Cardiac fibroblast (primary cell): ENCODE results near the gene CCDC87.
A peak's percentile ranks its signal among the peaks of the same experiment; 100 is the strongest.
"Not testable (repeated sequence)": the region's sequence is repeated elsewhere in the genome, so short reads cannot be mapped to it uniquely, and the experiment has no call there.

Source experiments
- DNase-seq, 2 donors: peaks; one replicate each; pipeline versions ENCODE4 v3.0.0 to v3.0.0-alpha.2; 2010; ENCODE audit warnings: low read depth in 2 of 2
- H3K4me3 ChIP-seq, 2 donors: replicated peaks in 1 of 2; 1 replicate in 1 of 2; 2 replicates in 1 of 2; pipeline ENCODE4 v1.5.1; 2011; ENCODE audit warnings: low read depth in 2 of 2, low read length in 2 of 2, mild to moderate bottlenecking in 2 of 2, moderate library complexity in 1 of 2
- TF ChIP-seq, protein P1 (sequence below): IDR thresholded peaks from one replicate; pipeline ENCODE4 v1.5.1; 2011; ENCODE audit warnings: low read depth, mild to moderate bottlenecking, low read length, inconsistent platforms

Gene CCDC87

DNA sequence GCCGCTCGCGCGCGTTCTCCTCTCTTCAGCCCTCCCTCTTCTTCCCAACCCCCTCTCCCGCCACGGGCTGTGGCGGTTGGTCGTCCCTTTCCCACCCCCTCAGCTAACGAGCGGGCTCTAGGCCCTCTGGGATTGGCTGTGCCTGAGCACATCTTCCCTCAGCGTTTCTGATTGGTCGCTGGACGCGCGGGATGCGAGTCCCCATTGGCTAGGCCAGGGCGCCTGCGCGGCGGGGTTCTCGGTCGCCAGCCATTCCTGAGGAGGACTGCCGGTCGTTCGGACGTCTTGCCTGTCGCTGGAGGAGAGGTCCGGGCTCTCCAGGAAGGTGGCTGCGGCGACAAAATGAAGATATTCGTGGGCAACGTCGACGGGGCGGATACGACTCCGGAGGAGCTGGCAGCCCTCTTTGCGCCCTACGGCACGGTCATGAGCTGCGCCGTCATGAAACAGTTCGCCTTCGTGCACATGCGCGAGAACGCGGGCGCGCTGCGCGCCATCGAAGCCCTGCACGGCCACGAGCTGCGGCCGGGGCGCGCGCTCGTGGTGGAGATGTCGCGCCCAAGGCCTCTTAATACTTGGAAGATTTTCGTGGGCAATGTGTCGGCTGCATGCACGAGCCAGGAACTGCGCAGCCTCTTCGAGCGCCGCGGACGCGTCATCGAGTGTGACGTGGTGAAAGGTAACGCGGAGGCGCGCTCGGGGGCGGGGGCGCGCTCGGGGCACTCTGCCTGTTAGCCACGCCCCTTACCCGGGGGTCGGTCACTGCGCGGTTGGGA, 23.7 kb upstream of the CCDC87 start, which contains the start of gene RBM14:
Gene RBM14, plus strand, starts transcription at position 252 of the 776 bp plus-strand sequence. Its CDS starts 91 bp downstream, at position 343.
- TF ChIP-seq, protein P1, sequence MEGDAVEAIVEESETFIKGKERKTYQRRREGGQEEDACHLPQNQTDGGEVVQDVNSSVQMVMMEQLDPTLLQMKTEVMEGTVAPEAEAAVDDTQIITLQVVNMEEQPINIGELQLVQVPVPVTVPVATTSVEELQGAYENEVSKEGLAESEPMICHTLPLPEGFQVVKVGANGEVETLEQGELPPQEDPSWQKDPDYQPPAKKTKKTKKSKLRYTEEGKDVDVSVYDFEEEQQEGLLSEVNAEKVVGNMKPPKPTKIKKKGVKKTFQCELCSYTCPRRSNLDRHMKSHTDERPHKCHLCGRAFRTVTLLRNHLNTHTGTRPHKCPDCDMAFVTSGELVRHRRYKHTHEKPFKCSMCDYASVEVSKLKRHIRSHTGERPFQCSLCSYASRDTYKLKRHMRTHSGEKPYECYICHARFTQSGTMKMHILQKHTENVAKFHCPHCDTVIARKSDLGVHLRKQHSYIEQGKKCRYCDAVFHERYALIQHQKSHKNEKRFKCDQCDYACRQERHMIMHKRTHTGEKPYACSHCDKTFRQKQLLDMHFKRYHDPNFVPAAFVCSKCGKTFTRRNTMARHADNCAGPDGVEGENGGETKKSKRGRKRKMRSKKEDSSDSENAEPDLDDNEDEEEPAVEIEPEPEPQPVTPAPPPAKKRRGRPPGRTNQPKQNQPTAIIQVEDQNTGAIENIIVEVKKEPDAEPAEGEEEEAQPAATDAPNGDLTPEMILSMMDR: no peak
- DNase-seq: peak; percentile 99
- peak within 1 kb of the TSS; percentile 93 to 97 for H3K4me3 ChIP-seq

DNA sequence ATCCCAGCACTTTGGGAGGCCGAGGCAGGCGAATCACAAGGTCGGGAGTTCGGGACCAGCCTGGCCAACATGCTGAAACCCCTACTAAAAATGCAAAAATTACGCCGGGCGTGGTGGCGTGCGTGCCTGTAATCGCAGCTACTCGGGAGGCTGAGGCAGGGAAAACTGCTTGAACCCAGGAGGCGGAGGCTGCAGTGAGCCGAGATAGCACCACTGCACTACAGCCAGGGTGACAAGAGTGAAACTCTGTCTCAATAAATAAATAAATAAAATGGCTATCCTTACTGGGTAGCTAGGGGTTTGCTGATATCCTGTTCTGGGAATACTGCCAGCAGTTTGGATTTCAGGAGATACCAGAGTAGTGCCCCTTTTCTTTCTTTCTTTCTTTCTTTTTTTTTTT, 21.2 kb upstream of the CCDC87 start:
- TF ChIP-seq, protein P1: no peak

DNA sequence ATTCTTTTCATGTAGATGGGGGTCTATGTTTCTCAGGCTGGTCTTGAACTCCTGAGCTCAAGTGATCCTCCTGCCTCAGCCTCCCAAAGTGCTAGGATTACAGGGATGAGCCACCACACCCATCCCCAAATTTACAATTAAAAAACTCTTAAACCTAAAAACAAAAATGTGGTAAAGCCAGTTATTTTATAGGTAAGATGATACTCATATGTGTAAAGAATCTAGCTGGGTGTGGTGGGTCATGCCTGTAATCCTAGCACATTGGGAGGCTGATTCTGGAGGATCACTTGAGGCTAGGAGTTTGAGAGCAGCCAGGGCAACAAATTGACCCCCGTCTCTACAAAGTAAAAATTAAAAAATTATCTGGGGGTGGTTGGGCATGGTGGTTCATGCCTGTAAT, 19.6 kb upstream of the CCDC87 start:
- no peak overlapping the region for H3K4me3 ChIP-seq
- no peak for DNase-seq
- TF ChIP-seq, protein P1: no peak

More for the DNA sequence above, 21.2 kb upstream of the CCDC87 start:
- DNase-seq: peak in 1 of 2 donors; percentile 54
- no peak overlapping the region for H3K4me3 ChIP-seq

DNA sequence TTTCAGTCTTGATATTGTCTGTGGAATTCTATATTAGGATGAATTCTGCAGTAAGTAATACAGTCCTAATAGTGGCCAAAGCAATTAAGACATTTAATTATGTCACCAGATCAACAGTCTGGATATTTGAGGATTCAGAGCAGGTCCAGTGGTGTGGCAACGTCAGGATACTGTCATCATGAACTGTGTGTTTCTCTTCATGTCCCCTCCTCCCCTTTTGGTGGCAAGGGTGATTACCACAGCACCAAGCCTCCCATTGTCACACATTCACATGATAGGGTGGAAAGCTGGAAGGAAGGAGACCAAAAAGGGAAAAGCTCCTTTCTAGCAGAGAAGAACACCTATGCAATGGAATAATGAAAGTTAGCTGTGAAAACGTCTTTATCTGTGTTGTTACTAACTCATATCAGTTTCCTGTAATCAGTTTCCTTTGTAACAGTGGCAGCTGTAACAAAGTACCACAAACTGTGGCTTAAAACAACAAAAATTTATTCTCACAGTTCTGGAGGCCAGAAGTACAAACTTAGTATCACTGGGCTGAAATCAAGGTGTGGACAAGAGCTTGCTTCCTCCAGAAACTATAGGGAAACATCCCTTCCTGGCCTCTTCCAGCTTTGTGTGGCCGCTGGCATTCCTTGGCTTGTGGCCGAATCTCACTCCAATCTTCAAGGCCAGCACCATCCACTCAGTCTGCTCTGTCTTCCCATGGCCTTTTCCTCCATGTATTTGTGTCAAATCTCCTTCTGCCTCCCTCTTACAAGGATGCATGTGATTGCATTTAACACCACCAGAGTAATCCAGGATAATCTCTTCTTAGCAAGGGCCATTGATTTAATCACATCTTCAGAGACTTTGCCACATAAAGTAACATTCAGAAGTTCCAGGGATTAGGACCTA, 17.1 kb upstream of the CCDC87 start:
- no peak overlapping the region for H3K4me3 ChIP-seq
- DNase-seq: no peak
- TF ChIP-seq, protein P1: no peak

DNA sequence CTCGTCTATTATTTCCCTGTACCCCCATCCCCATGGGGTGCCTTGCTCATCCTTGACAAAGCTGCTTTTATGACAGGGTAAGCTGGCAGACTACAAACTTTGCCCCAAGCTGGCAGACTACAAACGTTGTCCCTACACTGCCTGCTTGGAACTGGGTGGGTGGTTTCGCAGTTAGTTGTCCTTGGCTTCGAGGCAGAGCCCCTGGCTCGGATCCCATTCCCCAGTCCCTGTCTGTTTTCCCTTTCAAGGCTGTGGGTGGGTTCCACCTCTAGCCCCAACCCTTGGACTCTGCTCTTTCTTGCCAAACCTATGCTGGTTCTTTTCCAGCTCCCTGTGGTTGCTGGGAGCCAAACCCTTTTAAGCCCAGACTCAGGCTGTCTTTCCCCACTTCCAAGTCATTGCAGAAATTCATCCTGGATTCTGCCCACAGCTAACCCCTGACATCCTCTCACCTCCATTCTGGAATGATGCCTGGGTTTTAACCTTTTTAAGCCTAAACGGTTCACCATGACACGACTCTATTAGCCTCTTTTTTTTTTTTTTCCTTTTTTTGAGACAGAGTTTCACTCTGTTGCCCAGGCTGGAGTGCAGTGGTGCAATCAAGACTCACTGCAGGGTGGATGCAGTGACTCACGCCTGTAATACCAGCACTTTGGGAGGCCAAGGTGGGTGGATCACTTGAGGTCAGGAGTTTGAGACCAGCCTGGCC, 14.4 kb upstream of the CCDC87 start:
- no peak overlapping the region for H3K4me3 ChIP-seq
- DNase-seq: peak; percentile 76 to 90
- TF ChIP-seq, protein P1: no peak

DNA sequence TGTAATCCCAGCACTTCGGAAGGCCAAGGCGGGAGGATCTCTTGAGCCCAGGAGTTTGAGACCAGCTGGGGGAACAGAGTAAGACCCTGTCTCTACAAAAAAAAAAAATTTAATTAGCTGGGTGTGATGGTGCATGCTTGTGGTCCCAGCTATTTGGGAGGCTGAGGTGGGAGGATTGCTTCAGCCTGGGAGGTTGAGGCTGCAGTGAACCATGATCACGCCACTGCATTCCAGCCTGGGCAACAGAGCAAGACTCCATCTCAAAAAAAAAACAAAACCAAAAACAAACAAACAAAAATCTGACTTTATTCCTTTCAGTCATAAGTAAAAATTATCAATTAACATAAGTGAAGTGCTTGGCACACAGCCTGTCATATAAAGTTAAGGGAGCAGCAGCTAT, 13.7 kb upstream of the CCDC87 start:
- DNase-seq, H3K4me3 ChIP-seq: not testable (repeated sequence)
